ENCODE measurements around the gene FAM168B.
A peak's percentile ranks its signal among the peaks of the same experiment; 100 is the strongest.

Gene FAM168B

GRCh38 chr2:131037398-131038257 is 55.6 kb downstream of the FAM168B start:
- Histone ChIP-seq H3K4me1 (ENCODE audit: control insufficient read depth, insufficient read depth, low read length, poor library complexity, severe bottlenecking) (peaks cover 7% of the 10 kb centered on the region), H3K9me3 (ENCODE audit: control insufficient read depth, low read length) (no peaks in the 10 kb centered on the region), H3K36me3 (ENCODE audit: control insufficient read depth, insufficient read depth, low read length) (no peaks in the 10 kb centered on the region), H3K4me3 (ENCODE audit: extremely low read depth, insufficient read depth, low read length, poor library complexity, severe bottlenecking) (no peak overlapping the region), H3K27ac (ENCODE audit: low read depth, low read length, severe bottlenecking) (no peak overlapping the region)
- WGBS, 2 experiments (ENCODE audit: insufficient coverage in 2 of 2): 80% methylated on average over 6 of the region's 6 CpGs

DNA sequence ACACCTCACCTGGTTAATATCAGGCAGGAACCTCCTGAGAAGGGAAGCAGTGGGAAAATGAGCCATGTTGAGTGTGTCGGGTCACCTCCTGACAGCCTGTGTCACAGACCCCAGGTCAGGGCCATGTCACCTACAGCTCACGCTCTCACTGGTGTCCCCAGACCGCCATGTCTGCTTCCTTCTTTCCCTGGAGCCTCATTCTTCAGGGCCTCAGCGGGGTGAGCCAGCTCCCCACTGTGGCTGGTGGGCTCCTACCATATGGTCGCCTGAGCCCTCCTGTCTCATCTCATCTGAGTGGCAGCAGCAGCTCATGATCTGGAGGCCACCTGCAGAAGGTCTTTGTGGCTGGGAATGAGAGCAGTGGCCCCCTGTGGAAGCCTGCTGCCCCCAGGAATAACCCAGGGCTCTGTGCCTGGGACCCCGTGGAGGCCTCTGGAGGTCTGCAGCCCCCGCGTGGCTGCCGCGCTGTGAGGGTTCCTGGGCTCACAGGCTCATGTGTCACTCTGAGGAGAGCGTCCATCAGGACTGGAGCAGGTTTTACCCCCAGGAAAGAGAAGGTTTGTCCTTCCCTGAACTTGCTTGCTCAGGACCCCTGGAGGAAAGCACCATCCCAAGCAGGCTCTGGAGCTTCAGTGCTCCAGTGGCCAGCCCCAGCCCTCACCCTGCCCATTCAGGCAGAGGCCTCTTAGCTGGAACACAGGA is 56.4 kb downstream of the FAM168B start:
- no peaks in the 10 kb centered on the region for H3K9me3 ChIP-seq (ENCODE audit: control insufficient read depth, low read length)
- H3K4me1 ChIP-seq (ENCODE audit: control insufficient read depth, insufficient read depth, low read length, poor library complexity, severe bottlenecking): peaks cover 7% of the 10 kb centered on the region
- H3K36me3 ChIP-seq (ENCODE audit: control insufficient read depth, insufficient read depth, low read length): no peaks in the 10 kb centered on the region
- WGBS, 2 experiments (ENCODE audit: insufficient coverage in 2 of 2): 94% methylated on average over 9 to 11 of the region's 11 CpGs
- no peak overlapping the region for H3K4me3 ChIP-seq (ENCODE audit: extremely low read depth, insufficient read depth, low read length, poor library complexity, severe bottlenecking)
- no peak overlapping the region for H3K27ac ChIP-seq (ENCODE audit: low read depth, low read length, severe bottlenecking)

GRCh38 chr2:131036269-131036668 is 57.0 kb downstream of the FAM168B start:
- Histone ChIP-seq H3K36me3 (ENCODE audit: control insufficient read depth, insufficient read depth, low read length) (no peaks in the 10 kb centered on the region), H3K9me3 (ENCODE audit: control insufficient read depth, low read length) (no peaks in the 10 kb centered on the region), H3K4me1 (ENCODE audit: control insufficient read depth, insufficient read depth, low read length, poor library complexity, severe bottlenecking) (peaks cover 7% of the 10 kb centered on the region), H3K4me3 (ENCODE audit: extremely low read depth, insufficient read depth, low read length, poor library complexity, severe bottlenecking) (no peak overlapping the region), H3K27ac (ENCODE audit: low read depth, low read length, severe bottlenecking) (no peak overlapping the region)
- 52 to 85% methylated on average over 2 to 6 of the region's 6 CpGs for WGBS, 2 experiments (ENCODE audit: insufficient coverage in 2 of 2)

- H3K4me1 ChIP-seq (ENCODE audit: control insufficient read depth, insufficient read depth, low read length, poor library complexity, severe bottlenecking): peaks cover 7% of the 10 kb centered on the region
- peak overlapping the region; percentile 33 for H3K4me3 ChIP-seq (ENCODE audit: extremely low read depth, insufficient read depth, low read length, poor library complexity, severe bottlenecking)
- WGBS, 2 experiments (ENCODE audit: insufficient coverage in 2 of 2): 78 to 82% methylated on average over 9 to 10 of the region's 10 CpGs
- H3K9me3 ChIP-seq (ENCODE audit: control insufficient read depth, low read length): no peaks in the 10 kb centered on the region
- H3K36me3 ChIP-seq (ENCODE audit: control insufficient read depth, insufficient read depth, low read length): no peaks in the 10 kb centered on the region
- H3K27ac ChIP-seq (ENCODE audit: low read depth, low read length, severe bottlenecking): no peak overlapping the region
These were observed 57.4 kb downstream of the FAM168B start for GRCh38 chr2:131035826-131036231.

DNA sequence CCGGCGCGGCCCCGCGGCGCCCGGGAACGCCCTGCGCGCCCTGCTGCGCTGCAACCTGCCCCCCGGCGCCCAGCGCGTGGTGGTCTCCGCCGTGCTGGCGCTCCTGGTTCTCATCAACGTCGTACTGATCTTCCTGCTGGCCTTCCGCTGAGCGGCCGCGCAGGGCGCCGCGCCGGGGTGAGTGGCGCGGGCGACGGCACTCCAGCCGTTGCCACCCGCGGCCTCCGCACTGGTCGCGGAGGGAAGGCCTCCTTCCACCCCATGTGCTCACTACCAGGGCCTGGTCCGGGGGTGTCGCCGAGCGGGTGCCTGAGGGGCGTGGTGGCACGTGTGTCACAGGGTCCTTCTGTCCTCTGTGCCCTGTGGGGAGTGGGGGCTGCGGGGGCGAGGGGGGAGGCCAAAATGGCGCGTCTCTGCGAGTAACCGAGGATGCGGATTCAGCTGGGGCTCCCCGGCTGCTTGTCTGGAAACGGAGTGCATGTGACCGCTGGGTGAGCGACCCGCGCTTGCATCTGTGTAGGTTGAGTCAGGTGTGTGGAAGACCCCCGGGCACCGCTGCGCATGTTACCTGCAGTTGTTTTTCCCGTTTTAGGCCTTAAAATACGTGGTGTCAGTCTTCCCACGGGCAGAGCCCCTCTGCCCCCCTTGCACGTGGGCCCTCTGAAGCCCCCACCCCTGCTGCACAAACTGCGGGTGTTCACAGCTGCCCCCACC is 58.0 kb downstream of the FAM168B start:
- 7 to 14% methylated on average over 43 to 55 of the region's 65 CpGs for WGBS, 2 experiments (ENCODE audit: insufficient coverage in 2 of 2)
- no peaks in the 10 kb centered on the region for H3K9me3 ChIP-seq (ENCODE audit: control insufficient read depth, low read length)
- no peak overlapping the region for H3K27ac ChIP-seq (ENCODE audit: low read depth, low read length, severe bottlenecking)
- H3K36me3 ChIP-seq (ENCODE audit: control insufficient read depth, insufficient read depth, low read length): no peaks in the 10 kb centered on the region
- peak overlapping the region; percentile 33 for H3K4me3 ChIP-seq (ENCODE audit: extremely low read depth, insufficient read depth, low read length, poor library complexity, severe bottlenecking)
- H3K4me1 ChIP-seq (ENCODE audit: control insufficient read depth, insufficient read depth, low read length, poor library complexity, severe bottlenecking): peaks cover 7% of the 10 kb centered on the region

GRCh38 chr2:131034122-131035051 is 58.9 kb downstream of the FAM168B start:
- Histone ChIP-seq H3K4me3 (ENCODE audit: extremely low read depth, insufficient read depth, low read length, poor library complexity, severe bottlenecking) (peak overlapping the region; percentile 42), H3K36me3 (ENCODE audit: control insufficient read depth, insufficient read depth, low read length) (no peaks in the 10 kb centered on the region), H3K9me3 (ENCODE audit: control insufficient read depth, low read length) (no peaks in the 10 kb centered on the region), H3K4me1 (ENCODE audit: control insufficient read depth, insufficient read depth, low read length, poor library complexity, severe bottlenecking) (peaks cover 7% of the 10 kb centered on the region), H3K27ac (ENCODE audit: low read depth, low read length, severe bottlenecking) (no peak overlapping the region)
- WGBS, 2 experiments (ENCODE audit: insufficient coverage in 2 of 2): 7 to 9% methylated on average over 48 to 58 of the region's 61 CpGs

GRCh38 chr2:131033786-131034121 is 59.5 kb downstream of the FAM168B start:
- no peak overlapping the region for H3K4me3 ChIP-seq (ENCODE audit: extremely low read depth, insufficient read depth, low read length, poor library complexity, severe bottlenecking)

GRCh38 chr2:131032393-131032836 is 60.8 kb downstream of the FAM168B start:
- WGBS, 2 experiments (ENCODE audit: insufficient coverage in 2 of 2): 95 to 98% methylated on average over 4 of the region's 4 CpGs
- peaks cover 5% of the 10 kb centered on the region for H3K9me3 ChIP-seq (ENCODE audit: control insufficient read depth, low read length)
- no peak overlapping the region for H3K27ac ChIP-seq (ENCODE audit: low read depth, low read length, severe bottlenecking)
- peaks cover 7% of the 10 kb centered on the region for H3K4me1 ChIP-seq (ENCODE audit: control insufficient read depth, insufficient read depth, low read length, poor library complexity, severe bottlenecking)
- H3K36me3 ChIP-seq (ENCODE audit: control insufficient read depth, insufficient read depth, low read length): no peaks in the 10 kb centered on the region
- H3K4me3 ChIP-seq (ENCODE audit: extremely low read depth, insufficient read depth, low read length, poor library complexity, severe bottlenecking): no peak overlapping the region

More at GRCh38 chr2:131033786-131034121, 59.5 kb downstream of the FAM168B start:
- Histone ChIP-seq H3K27ac (ENCODE audit: low read depth, low read length, severe bottlenecking) (no peak overlapping the region), H3K9me3 (ENCODE audit: control insufficient read depth, low read length) (no peaks in the 10 kb centered on the region), H3K4me1 (ENCODE audit: control insufficient read depth, insufficient read depth, low read length, poor library complexity, severe bottlenecking) (peaks cover 7% of the 10 kb centered on the region), H3K36me3 (ENCODE audit: control insufficient read depth, insufficient read depth, low read length) (no peaks in the 10 kb centered on the region)
- 71 to 80% methylated on average over 1 of the region's 1 CpG for WGBS, 2 experiments (ENCODE audit: insufficient coverage in 2 of 2)

- H3K4me1 ChIP-seq (ENCODE audit: control insufficient read depth, insufficient read depth, low read length, poor library complexity, severe bottlenecking): peaks cover 7% of the 10 kb centered on the region
- H3K36me3 ChIP-seq (ENCODE audit: control insufficient read depth, insufficient read depth, low read length): no peaks in the 10 kb centered on the region
- no peak overlapping the region for H3K27ac ChIP-seq (ENCODE audit: low read depth, low read length, severe bottlenecking)
- H3K4me3 ChIP-seq (ENCODE audit: extremely low read depth, insufficient read depth, low read length, poor library complexity, severe bottlenecking): no peak overlapping the region
- WGBS, 2 experiments (ENCODE audit: insufficient coverage in 2 of 2): 70 to 80% methylated on average over 8 of the region's 9 CpGs
- peaks cover 5% of the 10 kb centered on the region for H3K9me3 ChIP-seq (ENCODE audit: control insufficient read depth, low read length)
These were observed 61.4 kb downstream of the FAM168B start for GRCh38 chr2:131031875-131032274.

DNA sequence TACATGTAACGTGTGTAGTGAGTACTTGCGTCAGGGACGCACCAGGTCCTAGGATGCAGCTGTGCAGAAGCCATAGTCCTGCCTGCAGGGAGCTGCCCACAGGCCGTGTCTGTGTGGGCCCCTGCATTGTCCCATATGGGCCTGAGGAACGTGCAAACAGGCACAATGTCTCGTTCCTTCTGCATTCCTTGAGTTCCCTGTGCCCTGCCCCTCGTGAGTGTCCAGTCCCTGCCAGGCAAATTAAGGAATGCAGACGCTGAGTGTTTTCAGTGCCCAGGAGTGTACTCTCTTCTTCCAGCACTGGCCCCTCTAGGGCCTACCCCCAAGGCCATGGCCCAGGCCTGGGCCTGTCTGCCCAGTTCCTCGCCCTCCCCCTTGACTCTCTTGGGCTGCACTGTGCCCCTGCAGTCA is 61.8 kb downstream of the FAM168B start:
- H3K27ac ChIP-seq (ENCODE audit: low read depth, low read length, severe bottlenecking): no peak overlapping the region
- H3K9me3 ChIP-seq (ENCODE audit: control insufficient read depth, low read length): peaks cover 5% of the 10 kb centered on the region
- 89 to 92% methylated on average over 9 of the region's 9 CpGs for WGBS, 2 experiments (ENCODE audit: insufficient coverage in 2 of 2)
- H3K36me3 ChIP-seq (ENCODE audit: control insufficient read depth, insufficient read depth, low read length): no peaks in the 10 kb centered on the region
- H3K4me1 ChIP-seq (ENCODE audit: control insufficient read depth, insufficient read depth, low read length, poor library complexity, severe bottlenecking): peaks cover 7% of the 10 kb centered on the region
- H3K4me3 ChIP-seq (ENCODE audit: extremely low read depth, insufficient read depth, low read length, poor library complexity, severe bottlenecking): no peak overlapping the region

Measured in mesodermal cell (in vitro differentiated cells).